NCI-H2081 (cell line): ENCODE results near the gene LMNB1.
A peak's percentile ranks its signal among the peaks of the same experiment; 100 is the strongest.
"Not testable (repeated sequence)": the region's sequence is repeated elsewhere in the genome, so short reads cannot be mapped to it uniquely, and the experiment has no call there.

Experiments used
- DNase-seq, 2 experiments: peaks; one replicate each; lab custom pipeline; 2025; lab: John Stamatoyannopoulos, UW

Gene LMNB1

GRCh38 chr5:126776499-126777256 is at the start of gene LMNB1:
TSS of gene LMNB1 (plus strand) at chr5:126777136. CDS start at chr5:126777509, 373 bp downstream.
- peak; percentile 92 to 94 for DNase-seq

- no peak for DNase-seq
Measured at GRCh38 chr5:126732716-126733115, 44.2 kb upstream of the LMNB1 start.

- not testable (repeated sequence) for DNase-seq
Measured at GRCh38 chr5:126734573-126734972, 42.4 kb upstream of the LMNB1 start.

- no peak for DNase-seq
Measured at GRCh38 chr5:126736141-126736540, 40.8 kb upstream of the LMNB1 start.

GRCh38 chr5:126741361-126741760 is 35.6 kb upstream of the LMNB1 start:
- no peak for DNase-seq

GRCh38 chr5:126742425-126742824 is 34.5 kb upstream of the LMNB1 start:
- DNase-seq = no peak

GRCh38 chr5:126744836-126745235 is 32.1 kb upstream of the LMNB1 start:
- DNase-seq = no peak

GRCh38 chr5:126745259-126745992 is 31.5 kb upstream of the LMNB1 start:
- peak in 1 of 2 experiments; percentile 10 for DNase-seq

GRCh38 chr5:126746290-126746689 is 30.6 kb upstream of the LMNB1 start:
- DNase-seq = no peak

GRCh38 chr5:126752081-126752785 is 24.7 kb upstream of the LMNB1 start:
- no peak for DNase-seq

- no peak for DNase-seq
Measured at GRCh38 chr5:126753227-126753626, 23.7 kb upstream of the LMNB1 start.

- DNase-seq = no peak
Measured at GRCh38 chr5:126754609-126755008, 22.3 kb upstream of the LMNB1 start.

- no peak for DNase-seq
Measured at GRCh38 chr5:126755593-126755992, 21.3 kb upstream of the LMNB1 start.

GRCh38 chr5:126757713-126758357 is 19.1 kb upstream of the LMNB1 start:
- DNase-seq = no peak

GRCh38 chr5:126763371-126763770 is 13.6 kb upstream of the LMNB1 start:
- DNase-seq = no peak

GRCh38 chr5:126769703-126770102 is 7.2 kb upstream of the LMNB1 start:
- DNase-seq = no peak

- DNase-seq = not testable (repeated sequence)
Measured at GRCh38 chr5:126773536-126773935, 3.4 kb upstream of the LMNB1 start.

GRCh38 chr5:126774595-126774994 is 2.3 kb upstream of the LMNB1 start:
- DNase-seq = not testable (repeated sequence)

- peak; percentile 18 to 30 for DNase-seq
Measured at GRCh38 chr5:126777257-126777974, 480 bp downstream of the LMNB1 start.

GRCh38 chr5:126777975-126778674 is 1.2 kb downstream of the LMNB1 start:
- DNase-seq = peak; percentile 92 to 94
